ENCODE measurements around the gene YIPF4.
"Not testable (repeated sequence)": the region's sequence is repeated elsewhere in the genome, so short reads cannot be mapped to it uniquely, and the experiment has no call there.

YIPF4 gene

GRCh38 chr2:32277674-32278477 lies at the start of gene YIPF4:
Gene YIPF4 (plus strand): TSS chr2:32277904. CDS start chr2:32278156, 252 bp downstream.
- peak; percentile 84 for DNase-seq (ENCODE audit: low read depth)

DNA sequence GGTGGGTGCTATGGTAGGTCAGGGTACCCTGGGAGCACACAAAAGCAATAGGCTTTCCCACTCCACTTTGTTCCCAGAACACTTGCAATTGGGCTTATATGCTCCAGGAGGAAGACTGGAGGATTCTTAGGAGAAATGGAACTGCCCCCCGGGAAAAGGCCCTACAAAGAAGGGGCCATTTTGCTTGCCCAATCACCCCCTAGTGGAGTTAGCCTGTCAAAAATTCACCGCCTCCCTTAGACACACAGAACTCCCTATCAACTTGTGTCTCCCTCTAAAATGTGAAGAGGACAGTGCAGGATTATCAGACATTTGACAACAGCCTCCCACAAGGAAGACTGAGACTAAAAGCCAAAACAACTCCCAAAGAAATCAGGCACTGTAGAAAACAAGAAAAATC lies 49.5 kb upstream of the YIPF4 start:
- DNase-seq (ENCODE audit: low read depth), result no peak

DNA sequence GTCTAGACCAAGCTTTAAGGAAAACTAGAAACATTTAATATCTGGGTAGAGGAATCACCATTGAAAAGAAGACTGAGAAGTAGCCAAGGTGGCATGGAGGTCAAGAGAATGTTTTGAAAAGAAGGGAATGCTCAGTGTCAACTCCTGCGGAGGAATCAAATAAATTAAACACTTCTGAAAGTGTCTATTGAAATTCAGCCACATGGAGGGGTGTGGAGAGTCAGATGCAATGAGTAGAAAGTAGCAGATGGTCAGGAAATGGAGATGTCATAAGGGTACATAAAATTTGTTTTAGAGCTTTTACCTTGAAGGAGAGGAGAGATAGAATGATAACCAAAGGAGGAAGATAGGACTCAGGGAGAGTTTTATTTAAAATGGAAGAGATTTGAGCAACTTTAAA lies 48.1 kb upstream of the YIPF4 start:
- no peak for DNase-seq (ENCODE audit: low read depth)

DNA sequence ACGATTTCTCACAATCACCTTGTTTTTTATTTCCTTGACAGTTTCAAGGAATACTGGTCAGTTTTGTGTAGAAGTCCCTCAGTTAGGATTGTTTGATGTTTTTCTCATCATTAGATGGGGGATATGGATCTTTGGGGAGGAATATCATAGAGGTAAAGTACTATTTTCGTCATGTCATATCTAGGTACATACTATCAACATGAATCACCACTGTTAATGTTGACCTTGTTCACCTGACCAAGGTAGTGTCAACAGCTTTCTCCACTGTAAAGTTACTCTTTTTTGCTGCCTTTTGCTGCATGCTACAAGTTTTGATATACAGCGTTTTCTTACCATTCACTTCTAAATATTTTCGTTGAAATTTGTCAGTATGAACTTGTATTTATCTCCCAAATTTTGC lies 45.7 kb upstream of the YIPF4 start:
- DNase-seq (ENCODE audit: low read depth), result no peak

DNA sequence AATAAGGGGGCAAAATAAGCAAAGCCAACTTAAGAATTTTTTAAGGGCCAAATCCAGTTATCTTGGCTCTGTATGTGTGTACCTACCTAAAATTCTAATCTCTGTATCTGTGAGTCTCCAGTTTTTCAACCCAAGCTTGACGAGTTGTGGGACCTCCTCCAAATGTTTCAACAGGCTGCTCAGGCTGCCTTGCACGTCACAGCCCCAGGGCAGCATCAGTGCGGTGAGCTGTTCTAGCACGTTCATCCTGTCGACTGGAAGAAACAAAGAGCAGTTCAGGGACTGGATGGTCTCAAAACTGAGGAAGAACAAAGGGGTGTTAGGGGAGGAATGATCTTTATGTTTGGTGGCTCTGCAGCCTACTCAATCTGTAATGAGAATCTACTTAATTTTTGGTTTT lies 42.4 kb upstream of the YIPF4 start:
- DNase-seq (ENCODE audit: low read depth), result no peak

DNA sequence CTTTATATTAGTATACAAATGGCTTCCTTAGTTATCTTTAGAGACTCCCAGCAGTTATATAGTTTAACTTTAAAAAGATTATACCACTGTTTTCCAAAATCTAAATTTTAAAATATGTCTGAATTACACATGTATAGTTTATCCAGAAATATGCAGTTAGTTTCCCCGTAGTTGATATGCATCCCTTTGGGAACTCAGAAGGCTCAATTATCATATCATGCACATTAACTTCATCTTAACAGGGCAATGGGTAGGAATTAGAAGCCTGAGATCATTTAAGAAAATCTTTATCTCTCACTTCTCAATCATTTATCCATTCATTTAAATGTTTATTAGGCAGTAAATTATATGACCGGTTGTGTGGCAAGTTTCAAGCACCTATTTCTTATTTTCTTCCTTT lies 40.2 kb upstream of the YIPF4 start:
- no peak for DNase-seq (ENCODE audit: low read depth)

DNA sequence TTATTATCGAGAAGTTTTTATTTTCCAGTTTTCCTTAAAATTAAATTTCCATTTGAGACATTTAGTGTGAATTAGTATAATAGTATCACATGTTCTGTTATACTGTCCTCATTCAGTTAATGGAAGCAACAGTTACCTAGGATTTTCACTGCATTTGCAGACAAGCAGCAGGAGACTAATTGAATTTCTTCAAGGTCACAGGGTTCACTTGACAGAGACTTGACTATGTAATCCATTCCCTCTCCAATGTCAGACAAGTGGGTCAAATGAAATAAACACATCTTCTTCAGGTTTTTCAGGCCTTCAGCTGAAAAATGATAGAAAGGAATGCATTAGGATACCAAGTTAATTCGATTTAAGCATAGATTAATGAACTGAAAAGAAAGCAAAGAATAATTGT lies 39.7 kb upstream of the YIPF4 start:
- DNase-seq (ENCODE audit: low read depth), result no peak

- DNase-seq (ENCODE audit: low read depth), result no peak
Measured at GRCh38 chr2:32242331-32242730, 35.4 kb upstream of the YIPF4 start.

DNA sequence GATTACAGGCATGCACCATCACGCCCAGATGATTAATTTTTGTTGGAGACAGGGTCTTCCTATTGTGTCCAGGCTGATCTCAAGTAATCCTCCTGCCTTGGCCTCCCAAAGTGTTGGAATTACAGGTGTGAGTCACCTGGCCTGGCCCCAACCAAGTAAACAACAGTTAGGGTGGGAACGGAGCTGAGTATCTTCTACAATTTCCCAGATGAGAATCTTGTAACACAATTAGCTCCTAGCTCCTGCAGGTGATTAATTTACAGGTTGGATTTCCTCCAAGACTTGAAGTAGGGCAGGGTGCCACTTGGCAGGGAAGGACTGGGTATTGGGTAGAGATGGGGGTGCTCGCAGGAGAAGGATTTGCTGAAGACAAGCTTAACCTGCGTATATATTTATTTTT lies 30.8 kb upstream of the YIPF4 start:
- no peak for DNase-seq (ENCODE audit: low read depth)

DNA sequence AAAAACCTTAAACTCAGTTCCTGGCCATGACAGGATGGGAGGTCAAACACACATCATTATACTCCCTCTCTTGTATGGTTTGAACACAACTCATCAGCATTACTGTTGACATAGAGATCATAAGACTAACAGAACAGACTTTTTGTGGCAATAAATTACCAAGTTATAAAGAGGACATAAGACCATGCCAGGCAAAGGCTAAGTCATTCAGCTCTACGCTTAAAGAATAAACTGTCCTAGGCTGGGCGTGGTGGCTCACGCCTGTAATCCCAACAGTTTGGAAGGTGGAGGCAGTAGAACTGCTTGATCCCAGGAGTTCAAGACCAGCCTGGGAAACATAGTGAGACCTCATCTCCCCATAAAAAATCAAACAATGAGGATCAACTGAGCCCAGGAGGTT lies 29.4 kb upstream of the YIPF4 start:
- DNase-seq (ENCODE audit: low read depth), result no peak

GRCh38 chr2:32249731-32250236 lies 27.9 kb upstream of the YIPF4 start:
- DNase-seq (ENCODE audit: low read depth), result peak; percentile 3

- DNase-seq (ENCODE audit: low read depth), result no peak
Measured at GRCh38 chr2:32250290-32250689, 27.4 kb upstream of the YIPF4 start.

GRCh38 chr2:32258242-32258641 lies 19.5 kb upstream of the YIPF4 start:
- no peak for DNase-seq (ENCODE audit: low read depth)

DNA sequence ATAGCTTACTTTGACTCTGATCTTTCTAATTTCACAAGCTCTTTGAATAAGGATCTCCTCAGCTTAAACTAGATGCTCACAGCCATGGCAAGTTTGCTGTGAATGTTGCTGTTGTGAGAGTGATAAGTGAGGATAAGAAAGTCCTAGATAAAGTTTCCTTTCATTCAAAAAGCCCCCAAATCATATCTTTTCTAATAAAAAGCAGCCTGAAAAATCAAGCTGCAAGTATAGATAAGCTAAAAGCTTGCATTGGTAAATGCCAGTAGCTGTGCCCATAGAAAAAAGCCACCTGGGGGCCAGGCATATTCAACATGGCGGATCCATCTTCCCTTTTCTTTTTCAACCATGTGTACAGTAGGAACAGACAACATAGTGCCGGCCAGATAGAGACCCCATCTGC lies 17.3 kb upstream of the YIPF4 start:
- no peak for DNase-seq (ENCODE audit: low read depth)

- no peak for DNase-seq (ENCODE audit: low read depth)
Measured at GRCh38 chr2:32262105-32262504, 15.6 kb upstream of the YIPF4 start.

DNA sequence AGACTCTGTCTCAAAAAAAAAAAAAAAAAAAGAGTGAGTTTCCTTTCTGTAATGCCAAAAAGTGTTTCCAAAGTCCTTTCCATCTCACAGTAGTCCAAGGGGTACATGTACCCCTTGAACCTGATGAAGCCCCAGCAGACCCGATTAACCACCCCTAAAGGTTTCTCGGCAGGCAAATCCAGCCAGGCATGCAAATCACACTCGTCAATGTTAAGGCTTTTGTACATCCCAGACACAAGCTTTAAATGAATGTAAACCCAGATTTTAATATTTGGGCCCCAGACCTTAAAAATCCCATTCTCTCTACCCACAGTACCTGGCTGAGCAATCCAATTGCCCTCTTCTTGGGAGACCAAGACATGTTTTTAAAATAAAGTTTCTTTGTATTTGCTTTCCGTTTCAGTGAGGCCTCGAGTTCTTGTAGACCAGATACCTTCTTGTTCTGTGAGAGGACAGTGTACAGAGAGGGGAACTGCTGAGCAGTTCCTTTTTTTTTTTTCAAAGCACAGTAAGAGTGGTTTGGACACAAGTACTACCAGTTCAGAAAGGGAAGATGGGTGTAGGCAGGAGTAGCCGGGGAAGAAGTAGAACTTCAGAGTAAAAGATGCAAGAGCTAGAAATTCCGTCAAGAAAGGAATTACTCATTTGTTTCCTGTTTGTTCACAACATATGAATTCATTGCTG lies 13.1 kb upstream of the YIPF4 start, which contains the start of gene NLRC4:
Gene NLRC4 (minus strand): TSS at position 465 of the 684 bp plus-strand sequence. CDS start 8,111 bp downstream, outside the sequence.
- DNase-seq (ENCODE audit: low read depth), result no peak

DNA sequence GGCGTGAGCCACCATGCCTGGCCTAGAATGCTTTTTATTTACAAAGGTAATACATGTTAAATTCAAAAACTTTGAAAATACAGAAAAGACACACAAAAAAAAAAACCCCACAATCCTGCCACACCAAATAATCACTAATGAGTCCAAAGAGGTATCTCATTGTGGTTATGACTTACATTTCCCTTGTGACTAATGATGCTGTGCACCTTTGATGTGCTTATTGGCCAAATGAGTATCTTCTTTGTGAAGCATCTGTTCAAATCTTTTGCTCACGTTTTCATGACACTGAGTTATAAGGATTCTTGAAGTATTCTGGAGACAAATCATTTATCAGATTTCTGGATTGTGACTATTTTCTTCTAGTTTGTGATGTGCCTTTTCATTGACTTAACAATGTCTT lies 6.6 kb upstream of the YIPF4 start:
- no peak for DNase-seq (ENCODE audit: low read depth)

- no peak for DNase-seq (ENCODE audit: low read depth)
Measured at GRCh38 chr2:32272279-32272678, 5.4 kb upstream of the YIPF4 start.

- DNase-seq (ENCODE audit: low read depth), result no peak
Measured at GRCh38 chr2:32274289-32274688, 3.4 kb upstream of the YIPF4 start.

DNA sequence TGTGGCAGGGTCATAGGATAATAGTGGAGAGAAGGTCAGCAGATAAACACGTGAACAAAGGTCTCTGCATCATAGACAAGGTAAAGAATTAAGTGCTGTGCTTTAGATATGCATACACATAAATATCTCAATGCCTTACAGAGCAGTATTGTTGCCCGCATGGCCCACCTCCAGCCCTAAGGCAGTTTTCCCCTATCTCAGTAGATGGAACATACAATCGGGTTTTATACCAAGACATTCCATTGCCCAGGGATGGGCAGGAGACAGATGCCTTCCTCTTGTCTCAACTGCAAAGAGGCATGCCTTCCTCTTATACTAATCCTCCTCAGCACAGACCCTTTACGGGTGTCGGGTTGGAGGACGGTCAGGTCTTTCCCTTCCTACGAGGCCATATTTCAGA lies 1.9 kb upstream of the YIPF4 start:
- DNase-seq (ENCODE audit: low read depth), result not testable (repeated sequence)

GRCh38 chr2:32277363-32277673 lies 386 bp upstream of the YIPF4 start:
- DNase-seq (ENCODE audit: low read depth), result no peak

DNA sequence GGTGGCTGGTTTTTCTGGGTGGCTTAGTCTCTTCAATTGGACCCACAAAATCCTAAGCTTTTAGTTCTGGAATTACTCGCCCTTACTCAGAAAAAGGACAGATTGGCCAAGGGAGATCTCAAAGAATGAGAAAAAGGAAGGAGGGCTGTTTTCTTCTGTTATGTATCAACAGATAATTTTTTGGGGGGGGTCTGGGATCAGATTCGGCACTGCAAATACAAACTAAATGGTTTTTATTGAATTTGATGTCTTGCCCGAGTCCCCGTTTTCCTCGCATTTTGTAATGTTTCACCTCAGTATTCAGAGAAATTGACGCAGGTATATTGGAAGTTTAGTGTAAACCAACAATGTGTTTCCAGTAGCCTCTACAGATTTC lies 762 bp downstream of the YIPF4 start:
- DNase-seq (ENCODE audit: low read depth), result no peak

DNA sequence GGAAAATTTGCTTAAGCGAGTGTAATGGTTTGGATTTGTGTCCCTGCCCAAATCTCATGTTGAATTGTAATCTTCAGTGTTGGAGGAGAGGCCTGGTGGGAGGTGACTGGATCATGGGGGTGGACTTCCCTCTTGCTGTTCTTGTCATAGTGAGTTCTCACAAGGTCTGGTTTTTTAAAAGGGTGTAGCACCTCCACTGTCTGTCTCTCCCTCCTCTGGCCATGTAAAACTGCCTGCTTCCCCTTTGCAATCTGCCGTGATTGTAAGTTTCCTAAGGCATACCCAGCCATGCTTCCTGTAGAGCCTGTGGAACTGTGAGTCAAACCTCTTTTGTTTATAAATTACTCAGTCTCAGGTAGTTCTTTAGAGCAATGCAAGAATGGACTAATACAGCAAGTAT lies 6.6 kb downstream of the YIPF4 start:
- no peak for DNase-seq (ENCODE audit: low read depth)

Data from GM04504 (cell line).